GM12892 (cell line): ENCODE data around the gene EGFR.
A peak's percentile ranks its signal among the peaks of the same experiment; 100 is the strongest.

ENCODE experiments used
- POLR2A ChIP-seq: IDR thresholded peaks from 2 replicates; pipeline ENCODE4 v1.6.1; 2011; ENCODE audit warnings: low read depth, low read length, control low read depth
- POLR2AphosphoS5 ChIP-seq: IDR thresholded peaks from 2 replicates; pipeline ENCODE4 v1.6.1; 2011; ENCODE audit warnings: low read depth, low read length, control low read depth
- TAF1 ChIP-seq: IDR thresholded peaks from 2 replicates; pipeline ENCODE4 v1.6.1; 2011; ENCODE audit warnings: low read depth, mild to moderate bottlenecking, control low read depth, low read length, borderline replicate concordance

- TF ChIP-seq POLR2AphosphoS5 (0 out of 2 replicates have a peak, but pooled peaks have one; percentile 12), POLR2A (no peak), TAF1 (no peak)
Observed at GRCh38 chr7:55073051-55073511, 54.3 kb downstream of the EGFR start.
